Sigmoid colon (tissue), 4 donors: ENCODE measurements around the gene PSAP.

Experiments
- CTCF ChIP-seq, 4 experiments: fragments of 450-650 bp in 3 of 4; fragments of 200-600 bp in 1 of 4; IDR thresholded peaks; one replicate each; pipeline ENCODE4 v1.5.1; 2016 to 2019; ENCODE audit warnings: antibody characterized with exemption in 4 of 4, mild to moderate bottlenecking in 3 of 4, moderate library complexity in 2 of 4
- POLR2A ChIP-seq, 2 donors: fragments of 450-650 bp; IDR thresholded peaks; one replicate each; pipeline ENCODE4 v1.6.1; 2016; ENCODE audit warnings: antibody characterized with exemption in 2 of 2, mild to moderate bottlenecking in 2 of 2, moderate library complexity in 2 of 2
- POLR2AphosphoS5 ChIP-seq, 4 donors: sonication (generic); formaldehyde crosslinking; IDR thresholded peaks; one replicate each; pipeline ENCODE4 v1.6.1; 2017; ENCODE audit warnings: antibody characterized with exemption in 4 of 4

DNA sequence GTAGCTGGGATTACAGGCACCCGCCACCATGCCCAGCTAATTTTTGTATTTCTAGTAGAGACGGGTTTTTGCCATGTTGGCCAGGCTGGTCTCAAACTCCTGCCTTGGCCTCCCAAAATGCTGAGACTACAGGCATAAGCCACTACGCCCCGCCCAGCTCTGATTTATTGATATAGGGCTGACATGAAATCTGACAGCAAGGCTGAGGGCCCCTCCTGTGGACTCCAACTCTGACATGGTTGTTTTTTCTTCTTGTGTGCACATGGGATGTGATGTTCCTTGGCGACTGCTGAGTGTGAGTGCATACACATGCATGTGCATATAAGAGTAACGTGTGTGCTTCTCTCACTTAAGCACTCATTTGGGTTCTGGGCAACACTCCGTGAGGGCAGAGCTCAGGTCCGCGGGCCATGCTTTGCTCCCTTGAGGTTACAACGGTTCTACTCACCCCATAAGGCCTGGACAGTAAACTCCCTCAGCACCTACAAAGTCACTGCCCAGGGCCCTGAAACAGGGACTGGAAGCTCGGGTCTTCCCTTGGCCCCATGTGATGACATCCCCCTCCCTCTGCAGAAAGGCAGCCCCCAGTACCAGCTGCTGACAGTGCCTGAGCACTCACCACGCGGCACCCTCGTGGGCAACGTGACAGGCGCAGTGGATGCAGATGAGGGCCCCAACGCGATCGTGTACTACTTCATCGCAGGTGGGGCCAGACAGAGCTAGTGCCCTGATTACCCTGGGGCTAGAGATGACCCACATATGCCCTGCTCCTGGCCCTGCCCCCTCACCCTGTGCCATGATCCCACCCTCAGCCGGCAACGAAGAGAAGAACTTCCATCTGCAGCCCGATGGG lies 44.1 kb downstream of the PSAP start:
- no peak for TF ChIP-seq POLR2A (IDR thresholded peaks at IDR 0.05)
- TF ChIP-seq POLR2AphosphoS5 (IDR thresholded peaks at IDR 0.05) = no peak
- TF ChIP-seq CTCF (IDR thresholded peaks at IDR 0.05) = no peak
